H9 (cell line): ENCODE results near the gene ZNF618. TPM values are rescaled to one million over a fixed set of nuclear protein-coding genes. Genes with fewer than 3 reads are reported as not detected.
A peak's percentile ranks its signal among the peaks of the same experiment; 100 is the strongest.

Experiments used
- DNase-seq: peaks from one replicate; pipeline ENCODE4 v3.0.0-alpha.2; 2017
- H2AFZ ChIP-seq: one replicate; pipeline ENCODE4 v1.6.1; 2013; ENCODE audit warnings: mild to moderate bottlenecking, low read length, control low read depth, moderate library complexity
- H2AK5ac ChIP-seq: 2 replicates; pipeline ENCODE4 v1.6.1; 2013; ENCODE audit warnings: low read length, control low read depth, mixed read lengths; ENCODE audit not compliant: insufficient read length
- H2BK120ac ChIP-seq: one replicate; pipeline ENCODE4 v1.6.1; 2013; ENCODE audit warnings: low read depth, mild to moderate bottlenecking, low read length, control low read depth, inconsistent platforms; ENCODE audit not compliant: poor library complexity, severe bottlenecking
- H2BK12ac ChIP-seq: 2 replicates; pipeline ENCODE4 v1.6.1; 2013; ENCODE audit warnings: low read length, control low read depth, mixed read lengths, low read depth; ENCODE audit not compliant: insufficient read length
- H2BK15ac ChIP-seq: 2 replicates; pipeline ENCODE4 v1.6.1; 2013; ENCODE audit warnings: low read depth, low read length, control low read depth
- H2BK20ac ChIP-seq: one replicate; pipeline ENCODE4 v1.6.1; 2013; ENCODE audit warnings: low read depth, mild to moderate bottlenecking, low read length, control low read depth, inconsistent platforms; ENCODE audit not compliant: poor library complexity, severe bottlenecking
- H2BK5ac ChIP-seq: 2 replicates; pipeline ENCODE4 v1.6.1; 2013; ENCODE audit warnings: low read length, control low read depth, mixed read lengths; ENCODE audit not compliant: insufficient read length
- H3K14ac ChIP-seq: 2 replicates; pipeline ENCODE4 v1.6.1; 2013; ENCODE audit warnings: low read length, control low read depth; ENCODE audit not compliant: insufficient read depth
- H3K18ac ChIP-seq: 2 replicates; pipeline ENCODE4 v1.6.1; 2013; ENCODE audit warnings: low read depth, mild to moderate bottlenecking, mixed read lengths, low read length, control low read depth; ENCODE audit not compliant: insufficient read length
- H3K23ac ChIP-seq: 2 replicates; pipeline ENCODE4 v1.6.1; 2013; ENCODE audit warnings: low read length, control low read depth, mixed read lengths, low read depth; ENCODE audit not compliant: insufficient read length
- H3K23me2 ChIP-seq: 2 replicates; pipeline ENCODE4 v1.6.1; 2013; ENCODE audit warnings: low read depth, mild to moderate bottlenecking, mixed read lengths, low read length, control low read depth; ENCODE audit not compliant: insufficient read length, poor library complexity, severe bottlenecking
- H3K27ac ChIP-seq: 2 replicates; pipeline ENCODE4 v1.5.1; 2013; ENCODE audit warnings: low read length, control low read depth, mixed read lengths, low read depth; ENCODE audit not compliant: insufficient read length
- H3K27me3 ChIP-seq: 2 replicates; pipeline ENCODE4 v1.6.1; 2013; ENCODE audit warnings: low read length, control low read depth, inconsistent platforms; ENCODE audit not compliant: insufficient read depth
- H3K4ac ChIP-seq: 2 replicates; pipeline ENCODE4 v1.6.1; 2013; ENCODE audit warnings: low read depth, mild to moderate bottlenecking, control low read depth, inconsistent platforms, low read length, moderate library complexity
- H3K4me1 ChIP-seq: 2 replicates; pipeline ENCODE4 v1.6.1; 2013; ENCODE audit warnings: low read length, control low read depth, inconsistent platforms; ENCODE audit not compliant: insufficient read depth
- H3K4me2 ChIP-seq: 2 replicates; pipeline ENCODE4 v1.6.1; 2013; ENCODE audit warnings: low read length, control low read depth, mixed read lengths; ENCODE audit not compliant: insufficient read length, insufficient read depth
- H3K56ac ChIP-seq: 2 replicates; pipeline ENCODE4 v1.6.1; 2013; ENCODE audit warnings: low read depth, mild to moderate bottlenecking, mixed read lengths, low read length, control low read depth; ENCODE audit not compliant: insufficient read length
- H3K79me1 ChIP-seq: 2 replicates; pipeline ENCODE4 v1.6.1; 2013; ENCODE audit warnings: low read depth, mild to moderate bottlenecking, moderate library complexity, low read length, control low read depth, inconsistent platforms; ENCODE audit not compliant: insufficient read depth, poor library complexity, severe bottlenecking
- H3K79me2 ChIP-seq: 2 replicates; pipeline ENCODE4 v1.6.1; 2013; ENCODE audit warnings: low read length, control low read depth, inconsistent platforms; ENCODE audit not compliant: insufficient read depth
- H3K9ac ChIP-seq: 2 replicates; pipeline ENCODE4 v1.6.1; 2013; ENCODE audit warnings: low read length, control low read depth, mixed read lengths; ENCODE audit not compliant: insufficient read length; ENCODE audit errors: extremely low read depth
- H3K9me3 ChIP-seq: one replicate; pipeline ENCODE4 v1.6.1; 2013; ENCODE audit warnings: low read depth, low read length, inconsistent platforms; ENCODE audit not compliant: control insufficient read depth
- H3T11ph ChIP-seq: one replicate; pipeline ENCODE4 v1.6.1; 2013; ENCODE audit warnings: mild to moderate bottlenecking, low read length, control low read depth, inconsistent platforms
- H4K20me1 ChIP-seq: one replicate; pipeline ENCODE4 v1.6.1; 2013; ENCODE audit not compliant: control insufficient read depth, insufficient read length, insufficient read depth
- H4K5ac ChIP-seq: 2 replicates; pipeline ENCODE4 v1.6.1; 2013; ENCODE audit warnings: low read depth, mild to moderate bottlenecking, mixed read lengths, low read length, control low read depth; ENCODE audit not compliant: insufficient read length
- H4K8ac ChIP-seq: replicated peaks from 2 replicates; pipeline ENCODE4 v1.6.1; 2013; ENCODE audit warnings: low read length, control low read depth, mixed read lengths, low read depth; ENCODE audit not compliant: insufficient read length
- H4K91ac ChIP-seq: 2 replicates; pipeline ENCODE4 v1.6.1; 2013; ENCODE audit warnings: low read depth, mild to moderate bottlenecking, moderate library complexity, mixed read lengths, low read length, control low read depth; ENCODE audit not compliant: insufficient read length
- H3K27ac Mint-ChIP-seq, 3 experiments: 2 replicates in 2 of 3; 3 replicates in 1 of 3; pipeline ENCODE4 v1.8.0; 2020 to 2021; ENCODE audit warnings: mixed read lengths in 3 of 3, mild to moderate bottlenecking in 1 of 3, moderate library complexity in 1 of 3
- H3K27me3 Mint-ChIP-seq: 2 replicates; pipeline ENCODE4 v1.8.0; 2021; ENCODE audit warnings: low read depth, mild to moderate bottlenecking, moderate library complexity, mixed read lengths
- H3K36me3 Mint-ChIP-seq, 3 experiments: 2 replicates in 2 of 3; 3 replicates in 1 of 3; pipeline ENCODE4 v1.8.0; 2020 to 2021; ENCODE audit warnings: low read depth in 3 of 3, mixed read lengths in 3 of 3; ENCODE audit not compliant: insufficient read depth in 1 of 3
- H3K4me1 Mint-ChIP-seq, 2 experiments: 2 replicates each; pipeline ENCODE4 v1.8.0; 2020; ENCODE audit warnings: mixed read lengths in 2 of 2
- H3K4me3 Mint-ChIP-seq, 2 experiments: 2 replicates in 1 of 2; 3 replicates in 1 of 2; pipeline ENCODE4 v1.8.0; 2020 to 2021; ENCODE audit warnings: mild to moderate bottlenecking in 2 of 2, mixed read lengths in 2 of 2, moderate library complexity in 1 of 2
- H3K9me3 Mint-ChIP-seq, 2 experiments: 2 replicates in 1 of 2; 3 replicates in 1 of 2; pipeline ENCODE4 v1.8.0; 2020; ENCODE audit warnings: mild to moderate bottlenecking in 2 of 2, mixed read lengths in 2 of 2, moderate library complexity in 1 of 2
- CTCF ChIP-seq: fragments of 200-600 bp; sonication (generic); conservative IDR thresholded peaks from 3 replicates; pipeline ENCODE4 v1.8.0; 2021; ENCODE audit warnings: antibody characterized with exemption, mild to moderate bottlenecking
- WGBS: extraction: QIAGEN DNeasy Blood & Tissue Kit; methylation state at CpG from one replicate; pipeline ENCODE4 v1.1.7; 2013; ENCODE audit warnings: missing lambda C conversion rate, low lambda C conversion rate, mixed read lengths; ENCODE audit not compliant: insufficient read length; ENCODE audit errors: extremely low coverage; 5-methylcytosine and 5-hydroxymethylcytosine counted together
- total RNA-seq: library from RNA; stranded (reverse); gene quantifications from 2 replicates; pipeline ENCODE4 v1.2.1, GENCODE V29; 2021

Gene ZNF618
- total RNA-seq, 1 experiment from 2014 or later, result 13.6 TPM

- Histone ChIP-seq H4K8ac (no peak overlapping the region), H2BK12ac (no peak overlapping the region), H2BK5ac (no peak overlapping the region), H3K9ac (no peak overlapping the region), H3K27me3 (no peaks in the 10 kb centered on the region), H3K23me2 (no peaks in the 10 kb centered on the region), H3K4me2 (no peak overlapping the region), H3K18ac (no peak overlapping the region), H2BK120ac (no peak overlapping the region), H4K20me1 (no peaks in the 10 kb centered on the region), H2BK15ac (no peak overlapping the region), H3K23ac (no peak overlapping the region), H3K79me1 (no peaks in the 10 kb centered on the region), H3K79me2 (no peaks in the 10 kb centered on the region; the same call in 1 of the 2 replicates), H3K4me1 (no peaks in the 10 kb centered on the region), H2BK20ac (no peak overlapping the region), H3K4ac (no peak overlapping the region), H3K9me3 (no peaks in the 10 kb centered on the region), H3K27ac (no peak overlapping the region), H4K5ac (no peak overlapping the region), H3K56ac (no peak overlapping the region), H3K14ac (no peak overlapping the region), H3T11ph (no peak overlapping the region), H4K91ac (no peak overlapping the region), H2AFZ (no peak overlapping the region), H2AK5ac (no peak overlapping the region)
- no CpG with 5 or more reads among the region's 8 CpGs for WGBS
- Mint-ChIP-seq H3K27me3 (no peaks in the 10 kb centered on the region; the same call in 1 of the 2 replicates), H3K4me1 (peaks cover 3 to 4% of the 10 kb centered on the region in 2 experiments; a peak in 2 of 4 replicates), H3K9me3 (no peaks in the 10 kb centered on the region), H3K36me3 (no peaks in the 10 kb centered on the region; a peak in 1 of 7 replicates), H3K4me3 (no peak overlapping the region), H3K27ac (0 out of 7 replicates have a peak overlapping the region, but pooled peaks of 1 of the 3 experiments have one; percentile 19)
- no peak for DNase-seq
- no peak for TF ChIP-seq CTCF
These were observed 71.8 kb downstream of the ZNF618 start for GRCh38 chr9:113947941-113948340.
